HEK293 (cell line): ENCODE data around the gene ZNF428.

Source experiments
- CTCF ChIP-seq: fragments of 450-650 bp; formaldehyde crosslinking; IDR thresholded peaks from 2 replicates; pipeline ENCODE4 v1.5.1; 2016; ENCODE audit warnings: missing biosample characterization, missing genetic modification characterization
- ZNF16 ChIP-seq: fragments of 450-650 bp; formaldehyde crosslinking; IDR thresholded peaks from 2 replicates; pipeline ENCODE4 v1.5.1; 2016; ENCODE audit warnings: low read depth, missing biosample characterization, missing genetic modification characterization
- ZNF654 ChIP-seq: fragments of 450-650 bp; formaldehyde crosslinking; IDR thresholded peaks from 2 replicates; pipeline ENCODE4 v1.5.1; 2016; ENCODE audit warnings: low read depth, missing biosample characterization, missing genetic modification characterization
- ZNF768 ChIP-seq: fragments of 450-650 bp; formaldehyde crosslinking; IDR thresholded peaks from 2 replicates; pipeline ENCODE4 v1.5.1; 2018; ENCODE audit warnings: missing biosample characterization, mild to moderate bottlenecking, missing genetic modification characterization
- ZSCAN30 ChIP-seq: fragments of 450-650 bp; IDR thresholded peaks from 2 replicates; pipeline ENCODE4 v1.5.1; 2018; ENCODE audit warnings: missing biosample characterization, mild to moderate bottlenecking, missing genetic modification characterization, moderate library complexity

DNA sequence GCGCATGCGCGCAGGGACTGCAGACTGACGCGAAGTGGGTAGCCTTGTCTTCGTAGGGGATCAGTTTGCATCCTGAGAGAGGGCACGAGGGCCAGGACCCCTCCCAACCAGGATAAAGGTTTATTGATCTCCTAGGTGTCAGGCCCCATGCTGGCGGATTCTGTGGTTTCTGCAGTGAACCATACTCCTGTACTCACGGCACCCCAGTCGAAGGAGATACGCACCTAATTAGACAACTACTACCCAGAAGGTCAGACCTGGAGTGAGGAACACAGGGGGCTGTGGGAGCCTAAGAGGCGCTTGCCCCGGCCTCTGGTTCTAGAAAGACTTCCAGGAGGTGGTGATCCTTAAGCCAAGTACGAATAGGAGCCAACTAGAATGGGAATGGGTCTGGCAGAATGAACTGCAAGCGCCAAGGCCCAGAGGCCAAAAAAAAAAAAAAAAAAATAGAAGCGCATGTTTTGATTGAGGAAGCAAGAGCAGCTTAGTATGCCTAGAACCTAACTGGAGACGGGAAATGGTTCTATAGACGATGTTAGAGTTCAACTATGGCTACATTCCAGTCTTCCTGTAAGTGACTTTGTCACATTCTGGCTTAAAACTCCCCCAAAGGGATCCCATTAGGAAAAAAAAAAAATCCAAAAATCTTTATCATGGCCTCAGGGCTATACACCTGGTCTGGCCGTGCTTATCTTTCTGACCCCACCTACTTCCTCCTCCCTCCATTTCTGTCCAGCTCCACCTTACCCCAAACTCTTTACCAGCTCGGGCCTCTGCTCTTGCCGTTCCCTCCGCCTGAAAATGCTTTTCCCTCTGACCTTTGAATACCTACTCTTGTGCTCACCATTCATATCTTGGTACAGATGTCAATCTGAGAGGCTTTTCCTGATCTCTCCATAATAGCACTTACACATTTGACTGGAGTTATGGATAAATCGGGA is 902 bp upstream of the ZNF428 start:
- TF ChIP-seq CTCF (tag by site-specific recombination), result no peak
- TF ChIP-seq ZNF654, result no peak
- TF ChIP-seq ZSCAN30 (tag by site-specific recombination), result no peak
- no peak for TF ChIP-seq ZNF768
- no peak for TF ChIP-seq ZNF16
